ENCODE measurements around the gene CCSER1.

The CCSER1 gene

DNA sequence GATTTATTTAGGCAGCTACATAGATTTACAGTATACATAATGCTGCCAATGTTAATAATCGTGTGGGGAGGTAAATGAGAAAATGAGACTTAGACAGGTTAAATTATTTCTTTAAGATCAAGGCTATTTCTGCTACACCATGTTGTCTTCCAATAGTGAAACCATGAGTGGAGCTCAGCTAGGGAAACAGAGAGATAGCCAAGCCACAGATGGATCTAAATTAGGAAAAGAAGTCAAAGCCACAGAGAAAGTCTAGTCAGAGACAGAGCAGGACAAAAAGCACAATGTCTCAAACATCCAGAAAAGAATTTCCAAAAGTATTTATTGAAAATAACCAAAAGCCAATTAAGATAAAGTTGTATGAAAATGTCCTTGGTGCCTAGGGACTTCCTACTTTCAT, 1309.4 kb downstream of the CCSER1 start:
- Histone ChIP-seq H3K9me3 (ENCODE audit: insufficient read depth, low read length) (no peaks in the 10 kb centered on the region), H3F3A (ENCODE audit: insufficient read depth) (no peaks in the 10 kb centered on the region), H3K27ac (ENCODE audit: low read depth, low read length) (no peak overlapping the region), H4K20me1 (ENCODE audit: low read depth, low read length) (no peaks in the 10 kb centered on the region), H2AFZ (ENCODE audit: low read depth, low read length, severe bottlenecking) (no peak overlapping the region), H3K36me3 (ENCODE audit: low read length) (no peaks in the 10 kb centered on the region), H3K9me2 (replicated peaks; ENCODE audit: insufficient read depth, low read length) (no peaks in the 10 kb centered on the region), H3K79me2 (ENCODE audit: insufficient read depth, low read length) (no peaks in the 10 kb centered on the region), H3K27me3 (ENCODE audit: low read length) (no peaks in the 10 kb centered on the region), H3K4me2 (ENCODE audit: low read depth, low read length, poor library complexity, severe bottlenecking) (no peak overlapping the region), H3K9ac (ENCODE audit: low read length) (no peak overlapping the region), H3K4me3 (ENCODE audit: insufficient read depth, low read length, poor library complexity, severe bottlenecking) (no peak overlapping the region)
- TF ChIP-seq EZH2phosphoT487 (conservative IDR thresholded peaks at IDR 0.05; ENCODE audit: low read length), result no peak
- TF ChIP-seq, protein P1, sequence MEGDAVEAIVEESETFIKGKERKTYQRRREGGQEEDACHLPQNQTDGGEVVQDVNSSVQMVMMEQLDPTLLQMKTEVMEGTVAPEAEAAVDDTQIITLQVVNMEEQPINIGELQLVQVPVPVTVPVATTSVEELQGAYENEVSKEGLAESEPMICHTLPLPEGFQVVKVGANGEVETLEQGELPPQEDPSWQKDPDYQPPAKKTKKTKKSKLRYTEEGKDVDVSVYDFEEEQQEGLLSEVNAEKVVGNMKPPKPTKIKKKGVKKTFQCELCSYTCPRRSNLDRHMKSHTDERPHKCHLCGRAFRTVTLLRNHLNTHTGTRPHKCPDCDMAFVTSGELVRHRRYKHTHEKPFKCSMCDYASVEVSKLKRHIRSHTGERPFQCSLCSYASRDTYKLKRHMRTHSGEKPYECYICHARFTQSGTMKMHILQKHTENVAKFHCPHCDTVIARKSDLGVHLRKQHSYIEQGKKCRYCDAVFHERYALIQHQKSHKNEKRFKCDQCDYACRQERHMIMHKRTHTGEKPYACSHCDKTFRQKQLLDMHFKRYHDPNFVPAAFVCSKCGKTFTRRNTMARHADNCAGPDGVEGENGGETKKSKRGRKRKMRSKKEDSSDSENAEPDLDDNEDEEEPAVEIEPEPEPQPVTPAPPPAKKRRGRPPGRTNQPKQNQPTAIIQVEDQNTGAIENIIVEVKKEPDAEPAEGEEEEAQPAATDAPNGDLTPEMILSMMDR (IDR thresholded peaks at IDR 0.05; ENCODE audit: insufficient read depth, low read length, poor library complexity, severe bottlenecking), result no peak

GRCh38 chr4:91447168-91447567, 1320.0 kb downstream of the CCSER1 start:
- H3K9me3 ChIP-seq (ENCODE audit: insufficient read depth, low read length), result no peaks in the 10 kb centered on the region
- H3K27ac ChIP-seq (ENCODE audit: low read depth, low read length), result no peak overlapping the region
- no peak overlapping the region for H2AFZ ChIP-seq (ENCODE audit: low read depth, low read length, severe bottlenecking)
- no peak overlapping the region for H3K9ac ChIP-seq (ENCODE audit: low read length)
- TF ChIP-seq EZH2phosphoT487 (conservative IDR thresholded peaks at IDR 0.05; ENCODE audit: low read length), result no peak
- TF ChIP-seq, protein P1 (IDR thresholded peaks at IDR 0.05; ENCODE audit: insufficient read depth, low read length, poor library complexity, severe bottlenecking), result no peak
- H3F3A ChIP-seq (ENCODE audit: insufficient read depth), result no peaks in the 10 kb centered on the region
- H3K9me2 ChIP-seq (replicated peaks; ENCODE audit: insufficient read depth, low read length), result no peaks in the 10 kb centered on the region
- H4K20me1 ChIP-seq (ENCODE audit: low read depth, low read length), result no peaks in the 10 kb centered on the region
- H3K4me3 ChIP-seq (ENCODE audit: insufficient read depth, low read length, poor library complexity, severe bottlenecking), result no peak overlapping the region
- no peaks in the 10 kb centered on the region for H3K36me3 ChIP-seq (ENCODE audit: low read length)
- no peaks in the 10 kb centered on the region for H3K27me3 ChIP-seq (ENCODE audit: low read length)
- H3K4me2 ChIP-seq (ENCODE audit: low read depth, low read length, poor library complexity, severe bottlenecking), result no peak overlapping the region
- no peaks in the 10 kb centered on the region for H3K79me2 ChIP-seq (ENCODE audit: insufficient read depth, low read length)

DNA sequence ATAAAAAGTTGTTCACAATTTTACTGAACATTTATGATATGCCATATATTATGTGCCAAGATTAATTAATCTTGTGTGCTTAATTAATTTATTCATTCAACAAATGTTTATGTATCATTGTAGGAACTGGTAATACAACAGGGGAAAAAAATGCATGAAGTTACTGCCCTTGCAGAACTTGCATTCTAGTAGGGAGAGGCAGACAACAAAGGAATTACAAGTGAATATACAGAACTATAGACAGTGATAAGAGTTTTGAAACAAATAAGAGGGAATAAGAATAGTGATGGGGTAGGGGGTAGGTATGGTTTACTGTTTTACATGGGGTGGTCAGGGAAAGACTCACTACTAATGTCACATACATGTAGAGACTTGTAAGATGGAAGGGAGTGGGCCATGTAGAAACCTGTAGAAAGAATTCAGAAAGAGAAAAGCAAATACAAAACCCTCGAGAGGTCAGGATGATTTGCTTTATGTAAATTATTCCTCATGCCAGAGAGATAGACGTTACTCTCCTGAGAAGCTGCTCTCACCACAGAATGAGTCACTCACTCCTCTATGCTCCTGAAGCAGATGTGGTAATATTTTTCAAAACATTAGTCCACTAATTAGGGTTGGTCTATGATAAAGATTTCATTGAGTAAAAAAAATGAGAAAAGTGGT, 1321.6 kb downstream of the CCSER1 start:
- Histone ChIP-seq H2AFZ (ENCODE audit: low read depth, low read length, severe bottlenecking) (no peak overlapping the region), H3K9me3 (ENCODE audit: insufficient read depth, low read length) (no peaks in the 10 kb centered on the region), H3K4me3 (ENCODE audit: insufficient read depth, low read length, poor library complexity, severe bottlenecking) (no peak overlapping the region), H3F3A (ENCODE audit: insufficient read depth) (no peaks in the 10 kb centered on the region), H3K9ac (ENCODE audit: low read length) (no peak overlapping the region), H3K4me2 (ENCODE audit: low read depth, low read length, poor library complexity, severe bottlenecking) (no peak overlapping the region), H3K27ac (ENCODE audit: low read depth, low read length) (no peak overlapping the region), H3K9me2 (replicated peaks; ENCODE audit: insufficient read depth, low read length) (no peaks in the 10 kb centered on the region), H3K79me2 (ENCODE audit: insufficient read depth, low read length) (no peaks in the 10 kb centered on the region), H4K20me1 (ENCODE audit: low read depth, low read length) (no peaks in the 10 kb centered on the region), H3K36me3 (ENCODE audit: low read length) (no peaks in the 10 kb centered on the region), H3K27me3 (ENCODE audit: low read length) (no peaks in the 10 kb centered on the region)
- TF ChIP-seq, protein P1 (IDR thresholded peaks at IDR 0.05; ENCODE audit: insufficient read depth, low read length, poor library complexity, severe bottlenecking), result no peak
- no peak for TF ChIP-seq EZH2phosphoT487 (conservative IDR thresholded peaks at IDR 0.05; ENCODE audit: low read length)

All from SU-DHL-6 (cell line).